ENCODE results near the gene CPNE6.
"Not testable (repeated sequence)": the region's sequence is repeated elsewhere in the genome, so short reads cannot be mapped to it uniquely, and the experiment has no call there.

The CPNE6 gene

GRCh38 chr14:24102357-24103048 is 31.1 kb downstream of the CPNE6 start:
- Histone ChIP-seq H4K5ac (ENCODE audit: low read length) (no peak overlapping the region), H3K4me1 (ENCODE audit: control insufficient read depth, low read depth, low read length) (no peaks in the 10 kb centered on the region), H3K79me1 (ENCODE audit: low read length) (peaks cover 2% of the 10 kb centered on the region), H3K79me2 (ENCODE audit: control insufficient read depth, insufficient read depth, low read length) (no peaks in the 10 kb centered on the region), H3K27ac (ENCODE audit: low read depth, low read length) (no peak overlapping the region), H3K56ac (ENCODE audit: low read length) (no peak overlapping the region), H2BK120ac (ENCODE audit: low read depth, low read length) (no peak overlapping the region), H2AK5ac (ENCODE audit: low read length) (no peak overlapping the region), H3K9ac (ENCODE audit: low read length) (no peak overlapping the region), H3K18ac (ENCODE audit: low read length) (no peak overlapping the region), H2BK5ac (ENCODE audit: low read length) (no peak overlapping the region), H2BK15ac (replicated peaks; ENCODE audit: low read depth) (no peak overlapping the region), H3K4me3 (ENCODE audit: low read length) (no peak overlapping the region), H3K4me2 (ENCODE audit: low read length) (no peak overlapping the region), H3K4ac (ENCODE audit: low read depth, low read length) (no peak overlapping the region), H4K8ac (ENCODE audit: low read depth, low read length) (no peak overlapping the region), H3K27me3 (ENCODE audit: insufficient read depth, low read length, poor library complexity) (no peaks in the 10 kb centered on the region), H3K36me3 (ENCODE audit: control insufficient read depth, insufficient read depth, low read length) (peaks cover 16% of the 10 kb centered on the region), H3K23ac (ENCODE audit: low read length) (no peak overlapping the region)
- WGBS (ENCODE audit: extremely low coverage, insufficient coverage, low lambda C conversion rate), result no CpG with 5 or more reads among the region's 7 CpGs
- no peak for DNase-seq

GRCh38 chr14:24103451-24103850 is 32.1 kb downstream of the CPNE6 start:
- Histone ChIP-seq H3K79me1 (ENCODE audit: low read length) (no peaks in the 10 kb centered on the region), H3K4me2 (ENCODE audit: low read length) (no peak overlapping the region), H2BK15ac (replicated peaks; ENCODE audit: low read depth) (no peak overlapping the region), H3K4ac (ENCODE audit: low read depth, low read length) (no peak overlapping the region), H3K56ac (ENCODE audit: low read length) (no peak overlapping the region), H3K27ac (ENCODE audit: low read depth, low read length) (no peak overlapping the region), H3K27me3 (ENCODE audit: insufficient read depth, low read length, poor library complexity) (no peaks in the 10 kb centered on the region), H3K4me3 (ENCODE audit: low read length) (no peak overlapping the region), H2BK120ac (ENCODE audit: low read depth, low read length) (no peak overlapping the region), H3K36me3 (ENCODE audit: control insufficient read depth, insufficient read depth, low read length) (peaks cover 14% of the 10 kb centered on the region), H3K18ac (ENCODE audit: low read length) (no peak overlapping the region), H2AK5ac (ENCODE audit: low read length) (no peak overlapping the region), H3K23ac (ENCODE audit: low read length) (no peak overlapping the region), H4K8ac (ENCODE audit: low read depth, low read length) (no peak overlapping the region), H3K79me2 (ENCODE audit: control insufficient read depth, insufficient read depth, low read length) (no peaks in the 10 kb centered on the region), H2BK5ac (ENCODE audit: low read length) (no peak overlapping the region), H3K4me1 (ENCODE audit: control insufficient read depth, low read depth, low read length) (no peaks in the 10 kb centered on the region), H3K9ac (ENCODE audit: low read length) (no peak overlapping the region), H4K5ac (ENCODE audit: low read length) (no peak overlapping the region)
- DNase-seq, result no peak
- no CpG with 5 or more reads among the region's 13 CpGs for WGBS (ENCODE audit: extremely low coverage, insufficient coverage, low lambda C conversion rate)

GRCh38 chr14:24105609-24106239 is 34.4 kb downstream of the CPNE6 start:
- H3K4me3 ChIP-seq (ENCODE audit: low read length); H2BK120ac ChIP-seq (ENCODE audit: low read depth, low read length); H3K27ac ChIP-seq (ENCODE audit: low read depth, low read length); H3K79me2 ChIP-seq (ENCODE audit: control insufficient read depth, insufficient read depth, low read length); H2BK15ac ChIP-seq (replicated peaks; ENCODE audit: low read depth); H3K18ac ChIP-seq (ENCODE audit: low read length); H3K79me1 ChIP-seq (ENCODE audit: low read length); H4K5ac ChIP-seq (ENCODE audit: low read length); DNase-seq; H3K23ac ChIP-seq (ENCODE audit: low read length); H3K56ac ChIP-seq (ENCODE audit: low read length); H4K8ac ChIP-seq (ENCODE audit: low read depth, low read length); H2AK5ac ChIP-seq (ENCODE audit: low read length); H3K4me1 ChIP-seq (ENCODE audit: control insufficient read depth, low read depth, low read length); H3K36me3 ChIP-seq (ENCODE audit: control insufficient read depth, insufficient read depth, low read length); H3K9ac ChIP-seq (ENCODE audit: low read length); H3K27me3 ChIP-seq (ENCODE audit: insufficient read depth, low read length, poor library complexity); H3K4me2 ChIP-seq (ENCODE audit: low read length); H3K4ac ChIP-seq (ENCODE audit: low read depth, low read length); H2BK5ac ChIP-seq (ENCODE audit: low read length): not testable (repeated sequence)
- no CpG with 5 or more reads among the region's 8 CpGs for WGBS (ENCODE audit: extremely low coverage, insufficient coverage, low lambda C conversion rate)

GRCh38 chr14:24106672-24107271 is 35.4 kb downstream of the CPNE6 start:
- Histone ChIP-seq H2BK15ac (replicated peaks; ENCODE audit: low read depth) (no peak overlapping the region), H3K27ac (ENCODE audit: low read depth, low read length) (no peak overlapping the region), H3K4me1 (ENCODE audit: control insufficient read depth, low read depth, low read length) (no peaks in the 10 kb centered on the region), H3K56ac (ENCODE audit: low read length) (no peak overlapping the region), H3K23ac (ENCODE audit: low read length) (no peak overlapping the region), H3K79me1 (ENCODE audit: low read length) (no peaks in the 10 kb centered on the region), H2BK5ac (ENCODE audit: low read length) (no peak overlapping the region), H4K8ac (ENCODE audit: low read depth, low read length) (no peak overlapping the region), H3K4me2 (ENCODE audit: low read length) (no peak overlapping the region), H3K4me3 (ENCODE audit: low read length) (no peak overlapping the region), H2BK120ac (ENCODE audit: low read depth, low read length) (no peak overlapping the region), H3K36me3 (ENCODE audit: control insufficient read depth, insufficient read depth, low read length) (peaks cover 6% of the 10 kb centered on the region), H2AK5ac (ENCODE audit: low read length) (no peak overlapping the region), H3K18ac (ENCODE audit: low read length) (no peak overlapping the region), H3K4ac (ENCODE audit: low read depth, low read length) (no peak overlapping the region), H3K79me2 (ENCODE audit: control insufficient read depth, insufficient read depth, low read length) (no peaks in the 10 kb centered on the region), H3K9ac (ENCODE audit: low read length) (no peak overlapping the region), H4K5ac (ENCODE audit: low read length) (no peak overlapping the region), H3K27me3 (ENCODE audit: insufficient read depth, low read length, poor library complexity) (no peaks in the 10 kb centered on the region)
- no peak for DNase-seq
- WGBS (ENCODE audit: extremely low coverage, insufficient coverage, low lambda C conversion rate), result no CpG with 5 or more reads among the region's 4 CpGs

- no peak overlapping the region for H2BK120ac ChIP-seq (ENCODE audit: low read depth, low read length)
- H2BK5ac ChIP-seq (ENCODE audit: low read length), result no peak overlapping the region
- H3K27me3 ChIP-seq (ENCODE audit: insufficient read depth, low read length, poor library complexity), result no peaks in the 10 kb centered on the region
- no peak for DNase-seq
- H3K36me3 ChIP-seq (ENCODE audit: control insufficient read depth, insufficient read depth, low read length), result peaks cover 3% of the 10 kb centered on the region
- no peak overlapping the region for H2BK15ac ChIP-seq (replicated peaks; ENCODE audit: low read depth)
- no peak overlapping the region for H2AK5ac ChIP-seq (ENCODE audit: low read length)
- no peak overlapping the region for H3K9ac ChIP-seq (ENCODE audit: low read length)
- no peak overlapping the region for H3K4ac ChIP-seq (ENCODE audit: low read depth, low read length)
- H3K4me3 ChIP-seq (ENCODE audit: low read length), result no peak overlapping the region
- no peaks in the 10 kb centered on the region for H3K4me1 ChIP-seq (ENCODE audit: control insufficient read depth, low read depth, low read length)
- no peak overlapping the region for H4K5ac ChIP-seq (ENCODE audit: low read length)
- H3K79me1 ChIP-seq (ENCODE audit: low read length), result no peaks in the 10 kb centered on the region
- no peak overlapping the region for H3K4me2 ChIP-seq (ENCODE audit: low read length)
- H3K18ac ChIP-seq (ENCODE audit: low read length), result no peak overlapping the region
- no peak overlapping the region for H3K23ac ChIP-seq (ENCODE audit: low read length)
- H4K8ac ChIP-seq (ENCODE audit: low read depth, low read length), result no peak overlapping the region
- no CpG with 5 or more reads among the region's 5 CpGs for WGBS (ENCODE audit: extremely low coverage, insufficient coverage, low lambda C conversion rate)
- H3K27ac ChIP-seq (ENCODE audit: low read depth, low read length), result no peak overlapping the region
- no peak overlapping the region for H3K56ac ChIP-seq (ENCODE audit: low read length)
- H3K79me2 ChIP-seq (ENCODE audit: control insufficient read depth, insufficient read depth, low read length), result no peaks in the 10 kb centered on the region
Measured at GRCh38 chr14:24108336-24108874, 37.0 kb downstream of the CPNE6 start.

Measured in mesendoderm (in vitro differentiated cells).